ENCODE data around the gene EDIL3.

DNA sequence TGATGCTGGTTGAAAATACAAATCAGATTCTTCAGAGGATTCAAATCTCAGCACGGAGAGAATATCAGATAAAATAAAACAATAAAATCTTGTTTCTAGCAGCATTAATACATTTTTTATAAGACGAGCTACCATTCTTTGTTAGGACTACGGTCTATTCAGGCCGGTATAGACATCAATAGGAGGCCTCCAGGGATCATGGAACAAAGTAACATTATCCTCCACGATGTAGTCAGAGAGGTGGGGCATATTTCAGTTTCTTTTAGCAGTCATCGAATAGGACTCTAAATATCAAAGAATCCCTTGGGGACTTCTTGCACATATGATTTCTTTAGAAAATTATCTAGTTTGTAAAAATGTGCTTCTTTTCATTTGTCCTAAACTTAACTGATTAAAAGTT, 438.2 kb downstream of the EDIL3 start:
- TF ChIP-seq, protein P1, sequence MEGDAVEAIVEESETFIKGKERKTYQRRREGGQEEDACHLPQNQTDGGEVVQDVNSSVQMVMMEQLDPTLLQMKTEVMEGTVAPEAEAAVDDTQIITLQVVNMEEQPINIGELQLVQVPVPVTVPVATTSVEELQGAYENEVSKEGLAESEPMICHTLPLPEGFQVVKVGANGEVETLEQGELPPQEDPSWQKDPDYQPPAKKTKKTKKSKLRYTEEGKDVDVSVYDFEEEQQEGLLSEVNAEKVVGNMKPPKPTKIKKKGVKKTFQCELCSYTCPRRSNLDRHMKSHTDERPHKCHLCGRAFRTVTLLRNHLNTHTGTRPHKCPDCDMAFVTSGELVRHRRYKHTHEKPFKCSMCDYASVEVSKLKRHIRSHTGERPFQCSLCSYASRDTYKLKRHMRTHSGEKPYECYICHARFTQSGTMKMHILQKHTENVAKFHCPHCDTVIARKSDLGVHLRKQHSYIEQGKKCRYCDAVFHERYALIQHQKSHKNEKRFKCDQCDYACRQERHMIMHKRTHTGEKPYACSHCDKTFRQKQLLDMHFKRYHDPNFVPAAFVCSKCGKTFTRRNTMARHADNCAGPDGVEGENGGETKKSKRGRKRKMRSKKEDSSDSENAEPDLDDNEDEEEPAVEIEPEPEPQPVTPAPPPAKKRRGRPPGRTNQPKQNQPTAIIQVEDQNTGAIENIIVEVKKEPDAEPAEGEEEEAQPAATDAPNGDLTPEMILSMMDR (IDR thresholded peaks at IDR 0.05) = no peak
- TF ChIP-seq EP300 (IDR thresholded peaks at IDR 0.05) = no peak

Measured in suprapubic skin (tissue), 3 donors.